IMR-90 (cell line): Measurements from ENCODE around the gene BLMH. TPM values are rescaled to one million over a fixed set of nuclear protein-coding genes. Genes with fewer than 3 reads are reported as not detected.

Experiments used
- ATAC-seq: fragments of 200-7000 bp; cut with Tn5 transposase; 2 replicates; pipeline ENCODE4 v1.9.1; 2020; ENCODE audit warnings: low read depth, mild to moderate bottlenecking, moderate library complexity
- BruUV-seq: library from RNA; stranded (reverse); fragments of 400-500 nt; replicated peaks from 2 replicates; lab custom pipeline; 2021; lab: Mats Ljungman, UMichigan
- CTCF ChIA-PET: fragments of 300-600 bp; formaldehyde crosslinking; extraction: SDS; loops from one replicate; lab custom pipeline; 2021; ENCODE audit warnings: antibody characterized with exemption; lab: Yijun Ruan, JAX
- POLR2A ChIA-PET: fragments of 300-600 bp; sonication (Branson Sonifier 250); formaldehyde crosslinking; loops from one replicate; lab custom pipeline; 2022; ENCODE audit warnings: antibody characterized with exemption; ENCODE audit not compliant: unreplicated experiment; lab: Charles Lee
- DNase-seq: peaks from one replicate; pipeline ENCODE4 v3.0.0; 2013
- H2AFZ ChIP-seq: replicated peaks from 2 replicates; pipeline ENCODE3; 2013; ENCODE audit warnings: low read length, mild to moderate bottlenecking; ENCODE audit not compliant: poor library complexity
- H2AK5ac ChIP-seq: 2 replicates; pipeline ENCODE4 v1.6.1; 2013; ENCODE audit warnings: low read depth, low read length, inconsistent platforms
- H2AK9ac ChIP-seq: replicated peaks from 2 replicates; pipeline ENCODE3; 2013; ENCODE audit warnings: mild to moderate bottlenecking, low read depth, low read length, moderate library complexity; ENCODE audit not compliant: poor library complexity
- H2BK120ac ChIP-seq: 2 replicates; pipeline ENCODE4 v1.6.1; 2013; ENCODE audit warnings: low read depth, low read length, inconsistent platforms
- H2BK15ac ChIP-seq: 3 replicates; pipeline ENCODE4 v1.6.1; 2013; ENCODE audit warnings: low read depth, low read length, inconsistent platforms
- H2BK20ac ChIP-seq: 2 replicates; pipeline ENCODE4 v1.6.1; 2013; ENCODE audit warnings: low read depth, mild to moderate bottlenecking, inconsistent platforms, low read length, moderate library complexity
- H2BK5ac ChIP-seq: 2 replicates; pipeline ENCODE4 v1.6.1; 2013; ENCODE audit warnings: mild to moderate bottlenecking, low read depth, low read length, inconsistent platforms; ENCODE audit not compliant: poor library complexity, severe bottlenecking
- H3K14ac ChIP-seq: replicated peaks from 2 replicates; pipeline ENCODE4 v1.6.1; 2013; ENCODE audit warnings: low read depth, low read length, inconsistent platforms
- H3K18ac ChIP-seq: 2 replicates; pipeline ENCODE4 v1.6.1; 2013; ENCODE audit warnings: low read depth, low read length, control low read depth
- H3K23ac ChIP-seq: 2 replicates; pipeline ENCODE4 v1.6.1; 2013; ENCODE audit warnings: low read depth, low read length, inconsistent platforms
- H3K27ac ChIP-seq: 2 replicates; pipeline ENCODE4 v1.5.1; 2013; ENCODE audit warnings: mild to moderate bottlenecking, control low read depth, low read length; ENCODE audit not compliant: insufficient read depth
- H3K27me3 ChIP-seq: 2 replicates; pipeline ENCODE4 v1.6.1; 2013; ENCODE audit warnings: low read length; ENCODE audit not compliant: control insufficient read depth, insufficient read depth
- H3K36me3 ChIP-seq: 2 replicates; pipeline ENCODE4 v1.6.1; 2013; ENCODE audit warnings: low read length, mixed read lengths; ENCODE audit not compliant: control insufficient read depth, insufficient read depth
- H3K4ac ChIP-seq: 2 replicates; pipeline ENCODE4 v1.6.1; 2013; ENCODE audit warnings: low read depth, low read length, inconsistent platforms
- H3K4me1 ChIP-seq: 2 replicates; pipeline ENCODE4 v1.6.1; 2013; ENCODE audit warnings: low read length, mixed read lengths; ENCODE audit not compliant: control insufficient read depth, insufficient read depth
- H3K4me2 ChIP-seq: 2 replicates; pipeline ENCODE4 v1.6.1; 2013; ENCODE audit warnings: low read depth, mild to moderate bottlenecking, control low read depth, low read length, moderate library complexity
- H3K4me3 ChIP-seq: 2 replicates; pipeline ENCODE4 v1.5.1; 2013; ENCODE audit warnings: low read depth, mild to moderate bottlenecking, control low read depth, low read length, moderate library complexity; ENCODE audit not compliant: insufficient read depth
- H3K56ac ChIP-seq: 2 replicates; pipeline ENCODE4 v1.6.1; 2013; ENCODE audit warnings: low read length, inconsistent platforms; ENCODE audit not compliant: insufficient read depth; ENCODE audit errors: extremely low read depth
- H3K79me1 ChIP-seq, 2 experiments: 2 replicates each; pipeline ENCODE4 v1.6.1; 2013; ENCODE audit warnings: low read length in 2 of 2, inconsistent platforms in 1 of 2, low read depth in 1 of 2
- H3K9ac ChIP-seq: 2 replicates; pipeline ENCODE4 v1.6.1; 2013; ENCODE audit warnings: low read depth, low read length, control low read depth
- H3K9me1 ChIP-seq: 2 replicates; pipeline ENCODE4 v1.6.1; 2013; ENCODE audit warnings: low read length, inconsistent platforms; ENCODE audit not compliant: insufficient read depth
- H3K9me3 ChIP-seq: 2 replicates; pipeline ENCODE4 v1.6.1; 2013; ENCODE audit warnings: low read length; ENCODE audit not compliant: control insufficient read depth, insufficient read depth
- H4K20me1 ChIP-seq: 2 replicates; pipeline ENCODE4 v1.6.1; 2013; ENCODE audit warnings: low read length, inconsistent platforms; ENCODE audit not compliant: insufficient read depth
- H4K5ac ChIP-seq: 2 replicates; pipeline ENCODE4 v1.6.1; 2013; ENCODE audit warnings: mild to moderate bottlenecking, low read depth, low read length, control low read depth
- H4K8ac ChIP-seq, 2 experiments: 2 replicates each; pipeline ENCODE4 v1.6.1; 2013; ENCODE audit warnings: low read depth in 2 of 2, low read length in 2 of 2, control low read depth in 1 of 2, inconsistent platforms in 1 of 2
- H4K91ac ChIP-seq: 2 replicates; pipeline ENCODE4 v1.6.1; 2013; ENCODE audit warnings: low read depth, low read length, inconsistent platforms; ENCODE audit not compliant: insufficient read depth
- BHLHE40 ChIP-seq: fragments of 150-350 bp; IDR thresholded peaks from 2 replicates; pipeline ENCODE4 v1.6.1; 2016; ENCODE audit warnings: mild to moderate bottlenecking, low read depth, low read length
- CEBPB ChIP-seq: IDR thresholded peaks from 2 replicates; pipeline ENCODE4 v1.6.1; 2012; ENCODE audit warnings: low read depth, low read length, improper control_type of control experiment
- CHD1 ChIP-seq: IDR thresholded peaks from 2 replicates; pipeline ENCODE4 v1.6.1; 2012; ENCODE audit warnings: low read depth, low read length, improper control_type of control experiment
- CTCF ChIP-seq: conservative IDR thresholded peaks from 2 replicates; pipeline ENCODE4 v1.5.1; 2012; ENCODE audit warnings: mild to moderate bottlenecking, low read depth, low read length, improper control_type of control experiment
- ELK1 ChIP-seq: fragments of 150-350 bp; IDR thresholded peaks from 2 replicates; pipeline ENCODE4 v1.6.1; 2016; ENCODE audit warnings: low read depth, mild to moderate bottlenecking, low read length, moderate library complexity, borderline replicate concordance
- FOS ChIP-seq: fragments of 150-350 bp; IDR thresholded peaks from 2 replicates; pipeline ENCODE4 v1.6.1; 2016; ENCODE audit warnings: low read depth, low read length
- MAFK ChIP-seq: IDR thresholded peaks from 2 replicates; pipeline ENCODE4 v1.6.1; 2012; ENCODE audit warnings: low read depth, low read length, improper control_type of control experiment
- MAZ ChIP-seq: IDR thresholded peaks from 2 replicates; pipeline ENCODE4 v1.6.1; 2012; ENCODE audit warnings: low read depth, mild to moderate bottlenecking, low read length, improper control_type of control experiment, moderate library complexity, borderline replicate concordance
- MXI1 ChIP-seq: IDR thresholded peaks from 2 replicates; pipeline ENCODE4 v1.6.1; 2012; ENCODE audit warnings: low read depth, mild to moderate bottlenecking, low read length, moderate library complexity, borderline replicate concordance
- NFE2L2 ChIP-seq: fragments of 150-350 bp; IDR thresholded peaks from 2 replicates; pipeline ENCODE4 v1.6.1; 2016; ENCODE audit warnings: low read depth, mild to moderate bottlenecking, low read length
- POLR2A ChIP-seq: IDR thresholded peaks from 2 replicates; pipeline ENCODE4 v1.6.1; 2012; ENCODE audit warnings: mild to moderate bottlenecking, low read depth, low read length
- RAD21 ChIP-seq: IDR thresholded peaks from 2 replicates; pipeline ENCODE4 v1.6.1; 2012; ENCODE audit warnings: low read length, improper control_type of control experiment
- RCOR1 ChIP-seq: IDR thresholded peaks from 2 replicates; pipeline ENCODE4 v1.6.1; 2012; ENCODE audit warnings: mild to moderate bottlenecking, low read length, improper control_type of control experiment; ENCODE audit not compliant: insufficient replicate concordance
- RFX5 ChIP-seq: IDR thresholded peaks from 2 replicates; pipeline ENCODE4 v1.8.0; 2012; ENCODE audit warnings: low read depth, mild to moderate bottlenecking, low read length, moderate library complexity
- SMC3 ChIP-seq: fragments of 150-350 bp; IDR thresholded peaks from 2 replicates; pipeline ENCODE4 v1.6.1; 2016; ENCODE audit warnings: low read depth, mild to moderate bottlenecking, antibody characterized with exemption, low read length, moderate library complexity
- USF2 ChIP-seq: fragments of 150-350 bp; IDR thresholded peaks from 2 replicates; pipeline ENCODE4 v1.6.1; 2017; ENCODE audit warnings: mild to moderate bottlenecking, antibody characterized with exemption, low read length, low read depth
- WGBS, 2 experiments: methylation state at CpG; one replicate each; pipeline versions ENCODE4 v1.1.5 to v1.1.7; 2013; ENCODE audit warnings: missing lambda C conversion rate in 2 of 2; ENCODE audit not compliant: insufficient read length in 1 of 2; ENCODE audit errors: extremely low coverage in 2 of 2; 5-methylcytosine and 5-hydroxymethylcytosine counted together
- dilution Hi-C: fragments of 300-500 bp; cut with HindIII; formaldehyde crosslinking; loops from one replicate; pipeline ENCODE4 v1.14.3; 2018; ENCODE audit warnings: low sequenced_read_pairs; ENCODE audit not compliant: unreplicated experiment
- in situ Hi-C: fragments of 300-500 bp; cut with MboI; formaldehyde crosslinking; loops from 3 replicates; pipeline ENCODE4 v1.14.3; 2019; ENCODE audit warnings: low sequenced_read_pairs, inconsistent platforms, mixed read lengths
- intact Hi-C: fragments of 100-400 bp; cut with micrococcal nuclease; formaldehyde crosslinking; loops from 2 replicates; pipeline ENCODE4 v1.10.0; 2022
- polyA plus RNA-seq, 3 experiments: library from polyadenylated mRNA; depleted of rRNA; stranded (reverse); fragments of >200 nt; gene quantifications; 2 replicates each; pipeline ENCODE4 v1.2.3, GENCODE V29; 2012; ENCODE audit warnings: low replicate concordance in 1 of 3
- total RNA-seq: library from RNA; depleted of rRNA; stranded (reverse); fragments of >200 nt; gene quantifications from 2 replicates; pipeline ENCODE4 v1.2.3, GENCODE V29; 2012

BLMH gene
- total and polyA plus RNA-seq, 2 of the 4 experiments (the other 2 are of a cell fraction), result 17.3 to 20.8 TPM

GRCh38 chr17:30243568-30243967 lies 48.2 kb downstream of the BLMH start:
- Histone ChIP-seq H3K4ac (no peak overlapping the region), H3K23ac (no peak overlapping the region), H2BK15ac (no peak overlapping the region), H3K36me3 (peaks cover 3% of the 10 kb centered on the region), H2BK5ac (no peak overlapping the region), H3K4me1 (peaks cover 3% of the 10 kb centered on the region), H3K9me1 (peaks cover 5% of the 10 kb centered on the region), H4K20me1 (no peaks in the 10 kb centered on the region), H3K4me2 (no peak overlapping the region), H4K8ac (no peak overlapping the region), H3K9ac (no peak overlapping the region), H2BK20ac (no peak overlapping the region), H2BK120ac (no peak overlapping the region), H3K79me1 (no peaks in the 10 kb centered on the region; a peak in 1 of 4 replicates), H3K18ac (no peak overlapping the region), H2AFZ (no peak overlapping the region), H4K91ac (no peak overlapping the region), H3K9me3 (no peaks in the 10 kb centered on the region), H3K4me3 (no peak overlapping the region), H4K5ac (no peak overlapping the region), H3K14ac (no peak overlapping the region), H2AK9ac (no peak overlapping the region), H3K27me3 (peaks cover 8% of the 10 kb centered on the region; the same call in 1 of the 2 replicates), H3K56ac (no peak overlapping the region), H3K27ac (no peak overlapping the region), H2AK5ac (no peak overlapping the region)
- 95% methylated on average over 6 of the region's 8 CpGs; no CpG with 5 or more reads in 1 of the 2 experiments for WGBS, 2 experiments
- ChIA-PET POLR2A (no interaction called here), CTCF (no interaction called here)
- intact Hi-C loops (loop anchor here (5.0 kb wide), 1 partner anchor 476 kb away; no protein-coding TSS in a partner anchor), in situ Hi-C loops (no loop called here), dilution Hi-C loops (no loop called here)
- no peak for ATAC-seq
- no peak for DNase-seq
- TF ChIP-seq POLR2A, result no peak
- no peak for TF ChIP-seq ELK1
- TF ChIP-seq MAZ, result no peak
- no peak for TF ChIP-seq MAFK
- no peak for TF ChIP-seq SMC3
- TF ChIP-seq NFE2L2, result no peak
- no peak for TF ChIP-seq USF2
- TF ChIP-seq BHLHE40, result no peak
- TF ChIP-seq CEBPB, result no peak
- TF ChIP-seq RAD21, result no peak
- no peak for TF ChIP-seq CTCF
- TF ChIP-seq RFX5, result no peak
- TF ChIP-seq FOS, result no peak
- no peak for TF ChIP-seq RCOR1
- no peak for TF ChIP-seq CHD1
- TF ChIP-seq MXI1, result no peak
- no TSS peak for BruUV-seq
